ENCODE results near the gene GFAP.

DNA sequence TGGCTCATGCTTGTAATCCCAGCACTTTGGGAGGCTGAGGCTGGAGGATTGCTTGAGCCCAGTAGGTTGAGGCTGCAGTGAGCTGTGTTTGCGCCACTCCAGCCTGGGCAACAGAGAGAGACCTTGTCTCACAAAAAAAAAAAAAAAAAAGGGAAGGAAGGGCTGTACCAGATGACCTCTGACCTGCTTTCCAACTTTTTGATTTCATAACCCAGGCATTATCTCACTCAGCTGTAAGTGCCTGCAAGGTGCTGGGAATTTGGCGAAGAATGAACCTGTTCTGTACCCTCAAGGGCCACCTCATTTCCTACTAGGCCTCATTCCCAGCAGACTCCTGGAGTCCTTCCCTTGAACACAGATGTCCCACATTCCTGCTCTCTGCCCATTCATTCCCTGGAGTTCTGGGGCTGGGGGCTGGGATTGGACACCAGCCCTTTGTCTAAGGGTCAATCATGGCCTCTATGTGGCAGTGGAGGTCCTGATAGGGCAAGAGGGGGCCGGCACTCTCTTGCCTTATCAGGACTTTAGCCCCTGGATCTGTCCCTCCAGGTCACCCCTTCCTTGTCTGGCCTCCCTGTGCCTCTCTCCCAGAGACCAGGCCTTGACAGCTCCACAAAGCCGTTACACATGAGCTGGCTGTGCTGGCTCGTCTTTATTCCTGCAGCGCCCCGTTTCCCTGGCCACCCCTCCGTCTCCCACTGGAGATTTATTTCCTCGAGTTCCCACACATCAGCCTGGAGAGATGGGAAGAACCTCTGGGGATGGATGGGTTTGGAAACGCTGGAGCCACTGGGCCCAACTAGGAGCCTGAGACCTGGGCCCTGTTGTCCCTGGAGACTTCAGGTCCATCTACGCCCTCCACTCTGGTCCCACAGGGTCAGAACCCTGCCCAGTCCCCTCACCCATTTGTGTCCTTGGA is 821 bp upstream of the GFAP start:
- TF ChIP-seq, protein P1, sequence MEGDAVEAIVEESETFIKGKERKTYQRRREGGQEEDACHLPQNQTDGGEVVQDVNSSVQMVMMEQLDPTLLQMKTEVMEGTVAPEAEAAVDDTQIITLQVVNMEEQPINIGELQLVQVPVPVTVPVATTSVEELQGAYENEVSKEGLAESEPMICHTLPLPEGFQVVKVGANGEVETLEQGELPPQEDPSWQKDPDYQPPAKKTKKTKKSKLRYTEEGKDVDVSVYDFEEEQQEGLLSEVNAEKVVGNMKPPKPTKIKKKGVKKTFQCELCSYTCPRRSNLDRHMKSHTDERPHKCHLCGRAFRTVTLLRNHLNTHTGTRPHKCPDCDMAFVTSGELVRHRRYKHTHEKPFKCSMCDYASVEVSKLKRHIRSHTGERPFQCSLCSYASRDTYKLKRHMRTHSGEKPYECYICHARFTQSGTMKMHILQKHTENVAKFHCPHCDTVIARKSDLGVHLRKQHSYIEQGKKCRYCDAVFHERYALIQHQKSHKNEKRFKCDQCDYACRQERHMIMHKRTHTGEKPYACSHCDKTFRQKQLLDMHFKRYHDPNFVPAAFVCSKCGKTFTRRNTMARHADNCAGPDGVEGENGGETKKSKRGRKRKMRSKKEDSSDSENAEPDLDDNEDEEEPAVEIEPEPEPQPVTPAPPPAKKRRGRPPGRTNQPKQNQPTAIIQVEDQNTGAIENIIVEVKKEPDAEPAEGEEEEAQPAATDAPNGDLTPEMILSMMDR (conservative IDR thresholded peaks at IDR 0.05 in 1 of 2, IDR thresholded peaks at IDR 0.05 in 1 of 2; ENCODE audit: low read depth in 1 of 2, low read length in 2 of 2) = no peak
- TF ChIP-seq EZH2 (IDR thresholded peaks at IDR 0.05; ENCODE audit: low read length, missing control alignments) = no peak
